B cell (primary cell): ENCODE measurements around the gene RNF217. TPM values are rescaled to one million over a fixed set of nuclear protein-coding genes. Genes with fewer than 3 reads are reported as not detected.

Experiments used
- ATAC-seq: fragments of 200-7000 bp; cut with Tn5 transposase; one replicate; pipeline ENCODE4 v1.10.0; 2021; ENCODE audit warnings: low read depth, mild to moderate bottlenecking, moderate number of reproducible peaks, moderate library complexity
- CTCF ChIA-PET: fragments of 350-600 bp; sonication (Branson Sonifier 250); formaldehyde crosslinking; loops from one replicate; lab custom pipeline; 2021; ENCODE audit warnings: antibody characterized with exemption, inconsistent platforms; lab: Charles Lee
- POLR2A ChIA-PET: fragments of 350-600 bp; sonication (Branson Sonifier 250); formaldehyde crosslinking; loops from one replicate; lab custom pipeline; 2021; ENCODE audit warnings: antibody characterized with exemption; lab: Charles Lee
- DNase-seq: peaks from one replicate; pipeline ENCODE4 v3.0.0; 2013
- H2AFZ ChIP-seq: 2 replicates; pipeline ENCODE4 v1.6.1; 2012; ENCODE audit warnings: mild to moderate bottlenecking, low read depth, low read length; ENCODE audit not compliant: insufficient read depth, poor library complexity, severe bottlenecking
- H3K27ac ChIP-seq, 2 donors: 1 replicate in 1 of 2; 2 replicates in 1 of 2; pipeline ENCODE4 v1.5.1; 2012 to 2013; ENCODE audit warnings: low read length in 2 of 2, mild to moderate bottlenecking in 2 of 2, moderate library complexity in 1 of 2
- H3K27me3 ChIP-seq, 4 experiments: fragments of 200-600 bp in 1 of 4; sonication (generic) in 1 of 4; replicated peaks in 1 of 4; 1 replicate in 2 of 4; 2 replicates in 2 of 4; pipeline versions ENCODE4 v1.6.1 to v1.7.0; 2013 to 2016; ENCODE audit warnings: low read length in 3 of 4, mild to moderate bottlenecking in 2 of 4, mixed read lengths in 1 of 4, moderate library complexity in 1 of 4; ENCODE audit not compliant: insufficient read depth in 4 of 4, control insufficient read depth in 3 of 4; ENCODE audit errors: control extremely low read depth in 1 of 4
- H3K36me3 ChIP-seq, 2 experiments: replicated peaks in 1 of 2; 1 replicate in 1 of 2; 2 replicates in 1 of 2; pipeline versions ENCODE4 v1.6.1 to v1.7.1; 2013; ENCODE audit warnings: low read length in 1 of 2; ENCODE audit not compliant: insufficient read depth in 2 of 2, control insufficient read depth in 1 of 2; ENCODE audit errors: control extremely low read depth in 1 of 2, extremely low read depth in 1 of 2
- H3K4me1 ChIP-seq, 2 donors: fragments of 200-600 bp in 1 of 2; sonication (generic) in 1 of 2; 1 replicate in 1 of 2; 2 replicates in 1 of 2; pipeline versions ENCODE4 v1.5.1 to v1.6.1; 2013 to 2017; ENCODE audit warnings: low read length in 2 of 2; ENCODE audit not compliant: control insufficient read depth in 2 of 2, insufficient read depth in 2 of 2
- H3K4me2 ChIP-seq: replicated peaks from 2 replicates; pipeline ENCODE3; 2012; ENCODE audit warnings: mild to moderate bottlenecking, low read depth, low read length; ENCODE audit not compliant: poor library complexity, severe bottlenecking
- H3K4me3 ChIP-seq, 5 experiments: fragments of 200-600 bp in 1 of 5; sonication (generic) in 1 of 5; 1 replicate in 3 of 5; 2 replicates in 2 of 5; pipeline versions ENCODE4 v1.5.1 to v1.7.0; 2011 to 2016; ENCODE audit warnings: low read length in 4 of 5, mild to moderate bottlenecking in 4 of 5, low read depth in 2 of 5, control low read depth in 1 of 5, moderate library complexity in 1 of 5; ENCODE audit not compliant: insufficient read depth in 1 of 5; ENCODE audit errors: control extremely low read depth in 1 of 5, extremely low read depth in 1 of 5
- H3K79me2 ChIP-seq: fragments of 200-600 bp; sonication (generic); one replicate; pipeline ENCODE4 v1.6.0; 2016; ENCODE audit warnings: low read length; ENCODE audit not compliant: control insufficient read depth, insufficient read depth
- H3K9ac ChIP-seq: fragments of 200-600 bp; sonication (generic); 2 replicates; pipeline ENCODE4 v1.6.1; 2017; ENCODE audit warnings: mild to moderate bottlenecking, low read length, moderate library complexity
- H3K9me3 ChIP-seq, 3 donors: one replicate each; pipeline versions ENCODE4 v1.6.1 to v1.7.1; 2013; ENCODE audit warnings: low read length in 2 of 3; ENCODE audit not compliant: control insufficient read depth in 2 of 3, insufficient read depth in 1 of 3; ENCODE audit errors: control extremely low read depth in 1 of 3
- H4K20me1 ChIP-seq: 2 replicates; pipeline ENCODE4 v1.6.0; 2012; ENCODE audit warnings: mild to moderate bottlenecking, low read length; ENCODE audit not compliant: insufficient read depth, control insufficient read depth, poor library complexity, severe bottlenecking
- H3K27ac Mint-ChIP-seq: one replicate; pipeline ENCODE4 v1.8.0; 2021; ENCODE audit warnings: mixed read lengths
- H3K27me3 Mint-ChIP-seq: one replicate; pipeline ENCODE4 v1.8.0; 2021; ENCODE audit warnings: mixed read lengths
- H3K4me1 Mint-ChIP-seq: one replicate; pipeline ENCODE4 v1.8.0; 2021; ENCODE audit warnings: mixed read lengths
- H3K4me3 Mint-ChIP-seq: one replicate; pipeline ENCODE4 v1.8.0; 2021; ENCODE audit warnings: mixed read lengths
- H3K9me3 Mint-ChIP-seq: one replicate; pipeline ENCODE4 v1.8.0; 2022; ENCODE audit warnings: mixed read lengths; ENCODE audit not compliant: insufficient read depth
- EZH2 ChIP-seq: IDR thresholded peaks from 2 replicates; pipeline ENCODE4 v1.6.1; 2012; ENCODE audit warnings: borderline replicate concordance, low read depth, mild to moderate bottlenecking, moderate library complexity, low read length; ENCODE audit not compliant: insufficient read depth, poor library complexity, severe bottlenecking
- WGBS: methylation state at CpG from one replicate; pipeline ENCODE4 v1.1.5; 2013; ENCODE audit warnings: missing lambda C conversion rate; ENCODE audit not compliant: insufficient coverage; 5-methylcytosine and 5-hydroxymethylcytosine counted together
- intact Hi-C: fragments of 100-400 bp; cut with micrococcal nuclease; formaldehyde crosslinking; loops from one replicate; pipeline ENCODE4 v1.10.0; 2022
- polyA plus RNA-seq: library from polyadenylated mRNA; depleted of rRNA; stranded (reverse); fragments of >200 nt; gene quantifications from 2 replicates; pipeline ENCODE4 v1.2.3, GENCODE V29; 2012
- total RNA-seq, 2 donors: library from RNA; stranded (reverse); fragments of 120-200 nt in 1 of 2; gene quantifications; 1 replicate in 1 of 2; 2 replicates in 1 of 2; pipeline versions ENCODE4 v1.2.3 to v1.2.4, GENCODE V29; 2013 to 2022
- TF ChIP-seq, protein P1 (sequence below): fragments of 200-600 bp; IDR thresholded peaks from one replicate; pipeline ENCODE4 v1.8.0; 2022; ENCODE audit warnings: antibody characterized with exemption, mild to moderate bottlenecking

Gene RNF217
- total and polyA plus RNA-seq, 2 donors (not counting 1 experiment from before 2014, with no cell fraction given): 0.03 TPM; not detected in 1

DNA sequence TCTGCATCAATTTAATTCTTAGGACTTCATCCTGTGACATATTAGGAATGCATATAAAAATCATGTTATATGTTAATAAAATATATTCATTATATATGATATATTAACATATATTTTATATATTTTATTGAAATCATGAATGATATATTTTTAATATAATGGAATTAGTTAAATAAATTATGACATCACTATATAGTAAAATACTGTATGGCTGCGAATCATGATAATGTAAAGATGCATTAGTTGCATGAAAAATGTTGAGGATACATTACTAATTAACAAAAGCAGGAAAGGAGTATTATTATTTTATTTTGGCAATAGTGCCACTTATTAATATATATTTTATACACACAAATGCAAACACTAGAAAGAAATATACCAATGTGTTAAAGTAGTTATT is 8.4 kb upstream of the RNF217 start:
- POLR2A ChIA-PET: no interaction called here
- no peaks in the 10 kb centered on the region for H3K36me3 ChIP-seq
- H4K20me1 ChIP-seq: no peaks in the 10 kb centered on the region
- Mint-ChIP-seq H3K27ac (no peak overlapping the region), H3K4me3 (no peak overlapping the region), H3K27me3 (peaks cover 4% of the 10 kb centered on the region), H3K9me3 (peaks cover 3% of the 10 kb centered on the region), H3K4me1 (no peaks in the 10 kb centered on the region)
- TF ChIP-seq, protein P1, sequence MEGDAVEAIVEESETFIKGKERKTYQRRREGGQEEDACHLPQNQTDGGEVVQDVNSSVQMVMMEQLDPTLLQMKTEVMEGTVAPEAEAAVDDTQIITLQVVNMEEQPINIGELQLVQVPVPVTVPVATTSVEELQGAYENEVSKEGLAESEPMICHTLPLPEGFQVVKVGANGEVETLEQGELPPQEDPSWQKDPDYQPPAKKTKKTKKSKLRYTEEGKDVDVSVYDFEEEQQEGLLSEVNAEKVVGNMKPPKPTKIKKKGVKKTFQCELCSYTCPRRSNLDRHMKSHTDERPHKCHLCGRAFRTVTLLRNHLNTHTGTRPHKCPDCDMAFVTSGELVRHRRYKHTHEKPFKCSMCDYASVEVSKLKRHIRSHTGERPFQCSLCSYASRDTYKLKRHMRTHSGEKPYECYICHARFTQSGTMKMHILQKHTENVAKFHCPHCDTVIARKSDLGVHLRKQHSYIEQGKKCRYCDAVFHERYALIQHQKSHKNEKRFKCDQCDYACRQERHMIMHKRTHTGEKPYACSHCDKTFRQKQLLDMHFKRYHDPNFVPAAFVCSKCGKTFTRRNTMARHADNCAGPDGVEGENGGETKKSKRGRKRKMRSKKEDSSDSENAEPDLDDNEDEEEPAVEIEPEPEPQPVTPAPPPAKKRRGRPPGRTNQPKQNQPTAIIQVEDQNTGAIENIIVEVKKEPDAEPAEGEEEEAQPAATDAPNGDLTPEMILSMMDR: no peak
- no peak for TF ChIP-seq EZH2
- H3K9ac ChIP-seq: no peak overlapping the region
- CTCF ChIA-PET: no interaction called here
- DNase-seq (no peak), ATAC-seq (no peak)
- H3K4me2 ChIP-seq: no peak overlapping the region
- H3K27me3 ChIP-seq: no peaks in the 10 kb centered on the region
- no peak overlapping the region for H3K4me3 ChIP-seq
- H3K79me2 ChIP-seq: no peaks in the 10 kb centered on the region
- WGBS: no CpG with 5 or more reads among the region's 1 CpG
- H2AFZ ChIP-seq: no peak overlapping the region
- intact Hi-C loops: no loop called here
- H3K27ac ChIP-seq: no peak overlapping the region
- no peaks in the 10 kb centered on the region for H3K4me1 ChIP-seq
- H3K9me3 ChIP-seq: peaks cover 0 to 13% (median 0%) of the 10 kb centered on the region in 3 donors

DNA sequence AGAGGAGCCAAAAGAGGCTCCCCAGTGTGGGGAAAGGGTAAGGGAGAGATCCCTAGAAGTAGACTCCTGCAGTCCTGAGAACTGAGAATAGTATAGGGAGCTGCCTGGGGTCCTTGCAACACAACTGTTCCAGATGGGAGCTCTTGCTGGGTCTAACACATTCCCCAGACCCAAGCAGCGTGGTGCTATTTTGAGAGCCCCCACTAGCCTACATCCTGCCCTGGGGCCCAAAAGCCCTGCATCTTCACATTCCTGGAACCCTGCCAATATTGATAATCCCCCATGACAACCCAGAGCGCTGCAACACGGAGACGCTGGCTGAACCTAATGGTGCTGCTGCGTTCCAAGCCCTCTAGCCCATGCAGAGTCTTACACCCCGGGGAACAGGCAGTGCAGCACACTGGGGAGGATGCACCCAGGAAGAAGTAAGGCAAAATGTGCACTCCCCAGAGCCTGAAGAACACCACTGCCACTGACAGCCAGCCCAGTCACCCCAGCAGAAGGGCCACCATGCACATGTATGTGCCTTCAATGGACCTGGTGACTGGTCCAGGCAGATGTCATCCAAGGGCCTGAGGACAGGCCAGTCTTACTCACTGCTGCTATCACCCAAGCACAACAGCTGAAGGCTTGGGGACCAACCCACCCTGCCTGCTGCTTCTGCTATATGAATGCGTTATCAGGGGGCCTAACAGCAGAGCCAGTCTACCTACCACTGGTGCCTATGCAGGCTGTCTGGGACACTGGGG is 7.0 kb upstream of the RNF217 start:
- WGBS: 83% methylated on average over 7 of the region's 7 CpGs

More for the DNA sequence above, 7.0 kb upstream of the RNF217 start:
- no peak overlapping the region for H3K27ac ChIP-seq
- H4K20me1 ChIP-seq: no peaks in the 10 kb centered on the region
- no peak for DNase-seq
- peaks cover 10% of the 10 kb centered on the region for H3K27me3 Mint-ChIP-seq
- H3K4me1 Mint-ChIP-seq: no peaks in the 10 kb centered on the region
- POLR2A ChIA-PET: no interaction called here
- H3K9me3 ChIP-seq: peaks cover 0 to 13% (median 0%) of the 10 kb centered on the region in 3 donors
- H3K36me3 ChIP-seq: no peaks in the 10 kb centered on the region
- H2AFZ ChIP-seq: no peak overlapping the region
- intact Hi-C loops: no loop called here
- CTCF ChIA-PET: no interaction called here
- H3K4me3 ChIP-seq: no peak overlapping the region
- H3K79me2 ChIP-seq: no peaks in the 10 kb centered on the region
- H3K4me2 ChIP-seq: no peak overlapping the region
- peaks cover 3% of the 10 kb centered on the region for H3K9me3 Mint-ChIP-seq
- H3K4me1 ChIP-seq: no peaks in the 10 kb centered on the region
- no peaks in the 10 kb centered on the region for H3K27me3 ChIP-seq
- no peak for TF ChIP-seq EZH2
- TF ChIP-seq, protein P1: no peak
- ATAC-seq: no peak
- no peak overlapping the region for H3K4me3 Mint-ChIP-seq
- no peak overlapping the region for H3K27ac Mint-ChIP-seq
- H3K9ac ChIP-seq: no peak overlapping the region
